H1 (cell line): Measurements from ENCODE around the gene EXOC3L1. TPM values are rescaled to one million over a fixed set of nuclear protein-coding genes. Genes with fewer than 3 reads are reported as not detected.

Source experiments
- EGR1 ChIP-seq: IDR thresholded peaks from 2 replicates; pipeline ENCODE4 v1.6.1; 2011; ENCODE audit warnings: low read depth, low read length, borderline replicate concordance
- SP1 ChIP-seq: IDR thresholded peaks from 2 replicates; pipeline ENCODE4 v1.6.1; 2011; ENCODE audit warnings: low read depth, low read length
- SP4 ChIP-seq: IDR thresholded peaks from 2 replicates; pipeline ENCODE4 v1.6.1; 2012; ENCODE audit warnings: low read length, inconsistent platforms
- USF2 ChIP-seq: IDR thresholded peaks from 2 replicates; pipeline ENCODE4 v1.6.1; 2011; ENCODE audit warnings: low read length, improper control_type of control experiment
- polyA plus RNA-seq, 7 experiments: library from polyadenylated mRNA; depleted of rRNA in 3 of 7; stranded (reverse) in 5 of 7; unstranded in 2 of 7; fragments of >200 nt in 5 of 7; fragments of 200-250 nt in 2 of 7; gene quantifications; 1 replicate in 5 of 7; 2 replicates in 1 of 7; 4 replicates in 1 of 7; pipeline versions ENCODE4 v1.2.1 to v1.2.3, GENCODE V29; 2011 to 2013; ENCODE audit warnings: missing spikeins in 2 of 7, mixed read lengths in 2 of 7
- total RNA-seq: library from RNA; stranded (reverse); fragmentation: NEBNext Ultra II Directional; extraction: Animal tissue kit (Norgen Biotek cat#: 25700); gene quantifications from 2 replicates; pipeline ENCODE4 v1.2.1, GENCODE V29; 2021
- TF ChIP-seq, protein P1 (sequence below): fragments of 300-600 bp; sonication (generic); IDR thresholded peaks from 2 replicates; pipeline ENCODE4 v1.7.1; 2012; ENCODE audit warnings: low read length, moderate library complexity, mild to moderate bottlenecking, inconsistent platforms; ENCODE audit not compliant: insufficient replicate concordance

Gene EXOC3L1
- total and polyA plus RNA-seq, 2 of the 8 experiments (the other 6 are each of a cell fraction or from before 2014, with no cell fraction given) = 1.3 TPM

DNA sequence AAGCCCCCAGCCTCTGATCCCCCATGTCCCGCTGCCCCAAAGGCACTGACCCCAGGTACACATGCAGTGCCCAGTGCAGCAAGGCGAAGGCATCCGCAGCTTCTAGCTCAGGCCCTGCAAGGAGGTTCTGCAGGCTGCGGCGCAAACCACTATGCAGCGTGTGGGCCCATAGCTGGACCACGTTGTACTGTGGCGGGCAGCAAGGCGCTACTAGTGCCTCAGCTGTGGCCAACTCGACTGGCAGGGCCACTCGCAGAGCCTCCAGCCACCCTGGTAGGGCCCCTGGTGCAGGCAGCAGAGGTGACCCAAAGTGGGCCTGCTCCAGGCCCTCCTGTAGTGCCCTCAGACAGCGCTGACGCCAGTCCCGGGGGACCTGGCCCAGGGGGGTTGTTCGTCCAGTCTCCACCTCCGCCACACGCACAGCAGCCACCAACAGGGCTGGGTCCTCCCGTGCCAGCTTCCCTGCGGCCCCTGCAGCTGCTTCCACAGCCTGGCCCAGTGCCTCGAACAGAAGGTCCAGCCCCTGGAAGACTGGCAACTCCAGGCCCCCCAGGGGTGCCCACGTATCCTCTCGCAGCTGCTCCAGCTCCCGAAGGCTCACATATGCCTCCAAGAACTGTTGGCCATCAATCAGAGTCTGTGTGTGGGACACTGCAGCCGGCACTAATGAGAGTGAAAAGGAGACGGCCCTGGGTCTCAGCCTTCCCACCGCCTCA lies 2.6 kb downstream of the EXOC3L1 start (continued):
- no peak for TF ChIP-seq SP4
- no peak for TF ChIP-seq SP1
- TF ChIP-seq, protein P1, sequence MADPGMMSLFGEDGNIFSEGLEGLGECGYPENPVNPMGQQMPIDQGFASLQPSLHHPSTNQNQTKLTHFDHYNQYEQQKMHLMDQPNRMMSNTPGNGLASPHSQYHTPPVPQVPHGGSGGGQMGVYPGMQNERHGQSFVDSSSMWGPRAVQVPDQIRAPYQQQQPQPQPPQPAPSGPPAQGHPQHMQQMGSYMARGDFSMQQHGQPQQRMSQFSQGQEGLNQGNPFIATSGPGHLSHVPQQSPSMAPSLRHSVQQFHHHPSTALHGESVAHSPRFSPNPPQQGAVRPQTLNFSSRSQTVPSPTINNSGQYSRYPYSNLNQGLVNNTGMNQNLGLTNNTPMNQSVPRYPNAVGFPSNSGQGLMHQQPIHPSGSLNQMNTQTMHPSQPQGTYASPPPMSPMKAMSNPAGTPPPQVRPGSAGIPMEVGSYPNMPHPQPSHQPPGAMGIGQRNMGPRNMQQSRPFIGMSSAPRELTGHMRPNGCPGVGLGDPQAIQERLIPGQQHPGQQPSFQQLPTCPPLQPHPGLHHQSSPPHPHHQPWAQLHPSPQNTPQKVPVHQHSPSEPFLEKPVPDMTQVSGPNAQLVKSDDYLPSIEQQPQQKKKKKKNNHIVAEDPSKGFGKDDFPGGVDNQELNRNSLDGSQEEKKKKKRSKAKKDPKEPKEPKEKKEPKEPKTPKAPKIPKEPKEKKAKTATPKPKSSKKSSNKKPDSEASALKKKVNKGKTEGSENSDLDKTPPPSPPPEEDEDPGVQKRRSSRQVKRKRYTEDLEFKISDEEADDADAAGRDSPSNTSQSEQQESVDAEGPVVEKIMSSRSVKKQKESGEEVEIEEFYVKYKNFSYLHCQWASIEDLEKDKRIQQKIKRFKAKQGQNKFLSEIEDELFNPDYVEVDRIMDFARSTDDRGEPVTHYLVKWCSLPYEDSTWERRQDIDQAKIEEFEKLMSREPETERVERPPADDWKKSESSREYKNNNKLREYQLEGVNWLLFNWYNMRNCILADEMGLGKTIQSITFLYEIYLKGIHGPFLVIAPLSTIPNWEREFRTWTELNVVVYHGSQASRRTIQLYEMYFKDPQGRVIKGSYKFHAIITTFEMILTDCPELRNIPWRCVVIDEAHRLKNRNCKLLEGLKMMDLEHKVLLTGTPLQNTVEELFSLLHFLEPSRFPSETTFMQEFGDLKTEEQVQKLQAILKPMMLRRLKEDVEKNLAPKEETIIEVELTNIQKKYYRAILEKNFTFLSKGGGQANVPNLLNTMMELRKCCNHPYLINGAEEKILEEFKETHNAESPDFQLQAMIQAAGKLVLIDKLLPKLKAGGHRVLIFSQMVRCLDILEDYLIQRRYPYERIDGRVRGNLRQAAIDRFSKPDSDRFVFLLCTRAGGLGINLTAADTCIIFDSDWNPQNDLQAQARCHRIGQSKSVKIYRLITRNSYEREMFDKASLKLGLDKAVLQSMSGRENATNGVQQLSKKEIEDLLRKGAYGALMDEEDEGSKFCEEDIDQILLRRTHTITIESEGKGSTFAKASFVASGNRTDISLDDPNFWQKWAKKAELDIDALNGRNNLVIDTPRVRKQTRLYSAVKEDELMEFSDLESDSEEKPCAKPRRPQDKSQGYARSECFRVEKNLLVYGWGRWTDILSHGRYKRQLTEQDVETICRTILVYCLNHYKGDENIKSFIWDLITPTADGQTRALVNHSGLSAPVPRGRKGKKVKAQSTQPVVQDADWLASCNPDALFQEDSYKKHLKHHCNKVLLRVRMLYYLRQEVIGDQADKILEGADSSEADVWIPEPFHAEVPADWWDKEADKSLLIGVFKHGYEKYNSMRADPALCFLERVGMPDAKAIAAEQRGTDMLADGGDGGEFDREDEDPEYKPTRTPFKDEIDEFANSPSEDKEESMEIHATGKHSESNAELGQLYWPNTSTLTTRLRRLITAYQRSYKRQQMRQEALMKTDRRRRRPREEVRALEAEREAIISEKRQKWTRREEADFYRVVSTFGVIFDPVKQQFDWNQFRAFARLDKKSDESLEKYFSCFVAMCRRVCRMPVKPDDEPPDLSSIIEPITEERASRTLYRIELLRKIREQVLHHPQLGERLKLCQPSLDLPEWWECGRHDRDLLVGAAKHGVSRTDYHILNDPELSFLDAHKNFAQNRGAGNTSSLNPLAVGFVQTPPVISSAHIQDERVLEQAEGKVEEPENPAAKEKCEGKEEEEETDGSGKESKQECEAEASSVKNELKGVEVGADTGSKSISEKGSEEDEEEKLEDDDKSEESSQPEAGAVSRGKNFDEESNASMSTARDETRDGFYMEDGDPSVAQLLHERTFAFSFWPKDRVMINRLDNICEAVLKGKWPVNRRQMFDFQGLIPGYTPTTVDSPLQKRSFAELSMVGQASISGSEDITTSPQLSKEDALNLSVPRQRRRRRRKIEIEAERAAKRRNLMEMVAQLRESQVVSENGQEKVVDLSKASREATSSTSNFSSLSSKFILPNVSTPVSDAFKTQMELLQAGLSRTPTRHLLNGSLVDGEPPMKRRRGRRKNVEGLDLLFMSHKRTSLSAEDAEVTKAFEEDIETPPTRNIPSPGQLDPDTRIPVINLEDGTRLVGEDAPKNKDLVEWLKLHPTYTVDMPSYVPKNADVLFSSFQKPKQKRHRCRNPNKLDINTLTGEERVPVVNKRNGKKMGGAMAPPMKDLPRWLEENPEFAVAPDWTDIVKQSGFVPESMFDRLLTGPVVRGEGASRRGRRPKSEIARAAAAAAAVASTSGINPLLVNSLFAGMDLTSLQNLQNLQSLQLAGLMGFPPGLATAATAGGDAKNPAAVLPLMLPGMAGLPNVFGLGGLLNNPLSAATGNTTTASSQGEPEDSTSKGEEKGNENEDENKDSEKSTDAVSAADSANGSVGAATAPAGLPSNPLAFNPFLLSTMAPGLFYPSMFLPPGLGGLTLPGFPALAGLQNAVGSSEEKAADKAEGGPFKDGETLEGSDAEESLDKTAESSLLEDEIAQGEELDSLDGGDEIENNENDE = no peak
- no peak for TF ChIP-seq EGR1
- no peak for TF ChIP-seq USF2
- TF ChIP-seq, all 59 proteins: peak for 0
